LNCaP clone FGC (cell line): ENCODE measurements around the gene TRMT112.

Experiments
- DNase-seq: peaks from one replicate; pipeline ENCODE4 v3.0.0-alpha.2; 2011; ENCODE audit warnings: low read depth
- H3K4me3 ChIP-seq: 2 replicates; pipeline ENCODE4 v1.5.1; 2011; ENCODE audit warnings: mild to moderate bottlenecking, low read depth, low read length, control low read depth
- CTCF ChIP-seq: IDR thresholded peaks from 2 replicates; pipeline ENCODE4 v1.5.1; 2012; ENCODE audit warnings: mild to moderate bottlenecking; ENCODE audit not compliant: control insufficient read depth, insufficient read depth; ENCODE audit errors: extremely low read depth

Gene TRMT112

DNA sequence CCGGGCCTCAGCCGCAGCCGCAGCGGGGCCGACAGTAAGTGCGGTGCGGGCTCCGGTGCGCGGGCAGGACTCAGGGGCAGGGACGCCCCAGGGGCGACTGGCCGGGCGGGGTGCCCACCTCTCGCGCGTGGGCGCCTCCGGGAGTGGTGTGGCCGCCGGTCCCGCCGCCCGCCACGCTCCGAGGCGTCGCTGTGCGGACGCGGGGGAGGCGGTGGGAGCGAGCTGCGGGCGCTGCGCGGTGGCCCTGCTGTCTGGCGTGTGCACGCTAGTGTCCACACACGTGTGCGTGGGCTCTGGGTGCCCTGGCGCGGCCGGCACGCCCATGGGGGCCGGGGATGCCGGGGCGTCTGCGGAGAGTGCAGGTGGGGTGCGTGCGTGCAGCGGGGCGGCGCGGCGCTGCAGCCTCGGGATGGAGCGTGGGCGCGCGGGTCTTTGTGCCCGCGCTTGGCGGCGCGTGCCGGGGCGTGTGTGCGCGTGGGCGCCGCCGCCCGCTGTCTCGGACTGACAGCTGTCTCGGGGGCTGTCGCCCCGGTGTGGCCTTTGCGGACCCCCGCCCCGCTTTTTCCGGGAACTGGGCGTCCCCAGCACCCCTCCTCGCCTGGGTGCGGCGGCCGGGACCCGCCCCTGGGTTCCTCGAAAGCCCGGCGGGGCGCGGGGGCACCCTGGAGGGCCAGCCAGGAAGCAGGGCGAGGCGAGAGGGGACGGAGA lies 25.5 kb downstream of the TRMT112 start:
- no peak for DNase-seq
- no peak overlapping the region for H3K4me3 ChIP-seq
- no peak for TF ChIP-seq CTCF

DNA sequence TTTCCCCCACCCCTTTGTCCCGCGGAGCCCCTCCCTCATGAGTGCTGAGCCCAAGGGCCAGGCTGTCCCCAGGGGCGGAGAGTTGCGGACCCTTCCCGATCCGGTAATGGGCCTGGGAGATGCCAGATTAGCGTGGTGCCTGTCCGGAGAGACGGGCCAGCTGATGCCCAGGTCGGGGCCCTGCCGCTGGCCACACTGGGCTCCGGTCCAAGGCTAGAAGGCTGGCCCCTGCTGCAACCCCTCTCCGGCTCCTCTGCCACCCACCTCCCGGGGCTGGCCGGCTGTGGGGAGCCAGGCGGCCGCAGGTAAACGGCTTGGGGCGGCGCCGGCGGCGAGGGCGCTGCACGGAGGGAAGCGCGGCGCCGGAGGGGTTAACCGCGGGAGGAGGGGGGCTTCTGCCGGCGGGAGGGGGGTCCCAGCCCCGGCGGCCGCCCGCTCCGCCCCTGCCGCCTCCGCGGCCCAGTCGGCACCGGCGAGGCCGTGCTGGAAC lies 26.1 kb downstream of the TRMT112 start, which contains the start of gene KCNK4:
KCNK4 (plus strand) TSS at position 41 of the 490 bp plus-strand sequence. CDS start 1,717 bp downstream, outside the sequence.
- DNase-seq = no peak
- no peak for TF ChIP-seq CTCF
- no peak within 1 kb of the TSS for H3K4me3 ChIP-seq

DNA sequence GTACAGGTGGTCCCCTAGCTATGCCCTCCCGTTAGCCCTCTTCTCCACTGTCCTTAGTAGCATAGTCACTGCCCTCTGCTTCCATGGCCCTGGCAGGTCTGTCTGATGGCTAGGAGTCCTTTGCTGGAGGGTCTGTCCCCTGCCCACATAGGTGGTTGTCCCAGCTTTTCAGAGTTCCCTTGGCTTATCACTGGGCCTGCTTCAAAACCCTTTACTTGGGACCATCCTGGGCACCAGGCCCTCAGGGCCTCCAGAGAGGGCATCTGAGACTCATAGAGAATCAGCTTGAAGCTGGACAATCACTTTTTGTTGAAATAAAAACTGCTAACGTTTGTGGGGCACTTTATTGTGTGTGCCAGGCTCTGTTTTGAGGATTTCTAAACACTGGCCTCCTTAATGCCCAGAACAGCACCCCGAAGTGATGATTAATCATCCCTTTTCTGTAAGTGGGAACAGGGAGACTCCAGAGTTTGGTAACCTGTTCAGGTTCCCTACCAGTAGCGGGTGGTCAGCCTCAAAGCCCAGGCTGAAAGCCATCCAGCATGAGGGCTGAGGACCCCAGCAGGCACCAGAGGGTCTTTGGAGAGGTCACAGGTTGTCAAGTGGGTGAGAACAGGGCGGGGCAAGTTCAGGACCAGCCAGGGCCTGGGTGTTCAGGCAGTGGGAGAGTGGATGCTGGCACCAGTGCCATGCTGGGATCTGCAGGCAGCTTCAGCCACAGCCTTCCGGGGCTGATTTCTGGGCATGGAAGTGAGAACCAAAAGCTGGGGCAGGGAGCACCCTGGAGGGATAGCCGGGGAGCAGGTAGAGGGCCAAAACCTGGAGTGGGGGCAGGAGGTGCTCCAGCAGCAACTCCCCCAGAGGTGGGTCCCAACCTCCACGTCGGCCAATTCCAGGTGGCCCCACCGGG lies 26.8 kb downstream of the TRMT112 start:
- no peak for DNase-seq
- no peak for TF ChIP-seq CTCF
- no peak overlapping the region for H3K4me3 ChIP-seq

DNA sequence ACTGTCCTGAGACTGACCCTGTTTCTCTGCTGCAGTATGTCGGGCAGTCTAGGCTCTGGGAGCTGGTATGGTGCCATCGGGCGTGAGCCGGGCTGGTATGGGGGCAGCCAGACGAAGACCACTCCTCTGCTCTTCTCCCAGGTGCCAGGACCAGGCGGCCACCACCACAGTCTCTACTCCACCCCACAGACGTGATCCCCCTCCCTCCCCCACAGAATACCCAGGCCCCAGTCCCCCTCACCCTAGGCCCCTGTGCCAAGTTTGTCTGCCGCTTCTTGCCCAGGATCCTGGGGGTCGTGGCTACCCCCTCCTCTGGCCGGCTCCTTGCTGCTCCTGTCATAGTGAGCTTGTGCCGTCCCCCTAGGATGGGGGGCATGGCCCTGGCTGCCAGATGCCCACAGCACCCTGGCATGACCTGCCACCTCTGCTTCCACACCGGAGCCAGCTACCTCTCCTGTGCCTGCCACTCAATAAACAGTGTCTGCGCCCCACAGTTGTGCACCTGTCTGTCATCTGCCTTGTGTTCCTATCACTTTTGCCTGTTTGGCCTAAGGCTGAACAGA lies 28.3 kb downstream of the TRMT112 start:
- no peak for TF ChIP-seq CTCF
- no peak overlapping the region for H3K4me3 ChIP-seq
- DNase-seq = no peak

GRCh38 chr11:64288353-64288750 lies 29.0 kb downstream of the TRMT112 start:
- H3K4me3 ChIP-seq = no peak overlapping the region
- TF ChIP-seq CTCF = no peak
- DNase-seq = no peak

DNA sequence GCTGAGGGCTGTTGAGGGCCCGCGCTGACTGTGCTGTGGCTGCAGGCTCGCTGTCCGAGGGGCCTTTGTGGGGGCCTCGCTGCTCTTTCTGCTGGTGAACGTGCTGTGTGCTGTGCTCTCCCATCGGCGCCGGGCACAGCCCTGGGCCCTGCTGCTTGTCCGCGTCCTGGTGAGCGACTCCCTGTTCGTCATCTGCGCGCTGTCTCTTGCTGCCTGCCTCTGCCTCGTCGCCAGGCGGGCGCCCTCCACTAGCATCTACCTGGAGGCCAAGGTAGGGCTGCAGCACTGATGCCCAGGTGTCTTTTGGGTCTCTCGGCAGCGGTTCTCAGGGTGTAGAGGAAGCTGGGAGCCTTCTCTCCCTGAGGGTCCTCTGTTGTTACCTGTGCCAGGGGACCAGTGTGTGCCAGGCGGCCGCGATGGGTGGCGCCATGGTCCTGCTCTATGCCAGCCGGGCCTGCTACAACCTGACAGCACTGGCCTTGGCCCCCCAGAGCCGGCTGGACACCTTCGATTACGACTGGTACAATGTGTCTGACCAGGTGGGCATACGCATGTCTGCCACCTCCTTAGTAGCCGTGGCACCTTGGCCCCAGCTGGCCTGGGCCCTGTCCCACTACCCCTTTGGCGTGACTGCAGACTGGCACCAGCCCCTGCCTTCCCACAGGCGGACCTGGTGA lies 29.5 kb downstream of the TRMT112 start:
- TF ChIP-seq CTCF = no peak
- H3K4me3 ChIP-seq = no peak overlapping the region
- DNase-seq = no peak
